Stimulated activated memory B cell treated with anti-CD40 and anti-IgM and Interleukin-4, amounts not matched to agents 10 μg/mL and 1 μg/mL and 100 μg/mL, for 72 hours (primary cell): Measurements from ENCODE around the gene TYRP1.
"Not testable (repeated sequence)": the region's sequence is repeated elsewhere in the genome, so short reads cannot be mapped to it uniquely, and the experiment has no call there.

ENCODE experiments used
- ATAC-seq: fragments of 150-1000 bp; cut with Tn5 transposase; 2 replicates; pipeline ENCODE4 v1.10.0; 2021
- H3K27ac Mint-ChIP-seq: one replicate; pipeline ENCODE4 v1.8.0; 2022; ENCODE audit warnings: mild to moderate bottlenecking, mixed read lengths
- H3K27me3 Mint-ChIP-seq: one replicate; pipeline ENCODE4 v1.8.0; 2022; ENCODE audit warnings: mixed read lengths
- H3K36me3 Mint-ChIP-seq: one replicate; pipeline ENCODE4 v1.8.0; 2022; ENCODE audit warnings: mixed read lengths
- H3K4me1 Mint-ChIP-seq: one replicate; pipeline ENCODE4 v1.8.0; 2022; ENCODE audit warnings: mixed read lengths
- H3K4me3 Mint-ChIP-seq: one replicate; pipeline ENCODE4 v1.8.0; 2022; ENCODE audit warnings: mild to moderate bottlenecking, moderate library complexity, mixed read lengths
- H3K9me3 Mint-ChIP-seq: one replicate; pipeline ENCODE4 v1.8.0; 2022; ENCODE audit warnings: mixed read lengths

Gene TYRP1

GRCh38 chr9:12693141-12693540 lies at the start of gene TYRP1:
Gene TYRP1, plus strand, starts transcription at chr9:12693385. Its CDS starts 612 bp downstream, at chr9:12693997.
- Mint-ChIP-seq H3K27ac (no peak within 1 kb of the TSS), H3K4me3 (no peak within 1 kb of the TSS), H3K27me3 (no peaks in the 10 kb centered on the region), H3K36me3 (no peaks in the 10 kb centered on the region), H3K9me3 (peaks cover 3% of the 10 kb centered on the region), H3K4me1 (no peaks in the 10 kb centered on the region)
- ATAC-seq: no peak

GRCh38 chr9:12643686-12644085 lies 49.5 kb upstream of the TYRP1 start:
- Mint-ChIP-seq H3K27ac (no peak overlapping the region), H3K4me3 (no peak overlapping the region), H3K9me3 (peaks cover 2% of the 10 kb centered on the region), H3K27me3 (no peaks in the 10 kb centered on the region), H3K36me3 (no peaks in the 10 kb centered on the region), H3K4me1 (no peaks in the 10 kb centered on the region)
- no peak for ATAC-seq

- Mint-ChIP-seq H3K27ac (no peak overlapping the region), H3K4me3 (no peak overlapping the region), H3K9me3 (peaks cover 2% of the 10 kb centered on the region), H3K27me3 (no peaks in the 10 kb centered on the region), H3K4me1 (no peaks in the 10 kb centered on the region), H3K36me3 (no peaks in the 10 kb centered on the region)
- no peak for ATAC-seq
Measured at GRCh38 chr9:12648925-12649324, 44.3 kb upstream of the TYRP1 start.

- Mint-ChIP-seq H3K27me3 (no peaks in the 10 kb centered on the region), H3K4me1 (no peaks in the 10 kb centered on the region), H3K36me3 (no peaks in the 10 kb centered on the region), H3K27ac (no peak overlapping the region), H3K9me3 (peaks cover 2% of the 10 kb centered on the region), H3K4me3 (no peak overlapping the region)
- no peak for ATAC-seq
Measured at GRCh38 chr9:12651125-12651524, 42.1 kb upstream of the TYRP1 start.

DNA sequence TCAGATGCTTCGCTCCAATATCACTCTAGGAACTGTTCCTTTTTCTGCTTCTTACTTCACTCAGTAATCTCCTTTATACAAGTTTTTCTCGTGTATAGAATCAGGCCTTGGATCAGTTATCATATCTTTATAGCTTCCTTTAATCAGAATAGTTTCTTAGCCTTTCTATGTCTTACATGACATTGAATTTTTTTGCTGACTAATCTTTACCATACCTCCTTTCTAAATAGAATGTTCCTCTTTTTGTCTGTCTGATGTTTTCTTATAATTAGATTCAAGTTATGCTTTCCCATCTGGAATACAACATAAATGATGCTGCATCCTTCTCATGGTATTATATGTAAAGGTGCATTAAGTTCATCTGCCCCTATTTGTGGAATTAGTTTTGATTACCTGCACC lies 40.2 kb upstream of the TYRP1 start:
- Mint-ChIP-seq H3K27ac (no peak overlapping the region), H3K4me1 (no peaks in the 10 kb centered on the region), H3K4me3 (no peak overlapping the region), H3K9me3 (no peaks in the 10 kb centered on the region), H3K27me3 (no peaks in the 10 kb centered on the region), H3K36me3 (no peaks in the 10 kb centered on the region)
- ATAC-seq: no peak

DNA sequence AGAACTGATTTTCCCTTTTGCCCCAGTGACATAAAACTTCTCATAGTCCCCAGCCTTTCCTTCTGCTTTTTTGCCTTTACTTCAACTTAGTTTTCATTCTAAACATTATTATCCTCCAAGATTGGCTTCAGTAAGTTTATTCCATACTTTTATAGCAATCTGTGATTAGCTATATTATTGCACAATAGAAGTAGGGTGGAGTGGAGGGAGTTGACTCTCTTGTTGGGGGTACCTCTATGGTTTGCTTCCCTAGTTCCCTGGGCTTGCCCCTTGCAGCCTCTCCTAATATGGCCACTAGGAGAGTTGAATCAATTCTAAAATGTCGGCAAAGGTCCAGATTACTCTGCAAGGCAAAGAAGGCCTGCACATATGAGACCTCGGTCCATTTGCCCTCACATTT lies 36.4 kb upstream of the TYRP1 start:
- Mint-ChIP-seq H3K9me3 (no peaks in the 10 kb centered on the region), H3K27me3 (no peaks in the 10 kb centered on the region), H3K27ac (no peak overlapping the region), H3K4me3 (no peak overlapping the region), H3K36me3 (no peaks in the 10 kb centered on the region), H3K4me1 (no peaks in the 10 kb centered on the region)
- ATAC-seq: no peak

- no peak overlapping the region for H3K27ac Mint-ChIP-seq
- H3K9me3 Mint-ChIP-seq: no peaks in the 10 kb centered on the region
- H3K36me3 Mint-ChIP-seq: no peaks in the 10 kb centered on the region
- H3K27me3 Mint-ChIP-seq: no peaks in the 10 kb centered on the region
- no peaks in the 10 kb centered on the region for H3K4me1 Mint-ChIP-seq
- H3K4me3 Mint-ChIP-seq: no peak overlapping the region
- no peak for ATAC-seq
Measured at GRCh38 chr9:12657233-12657632, 36.0 kb upstream of the TYRP1 start.

- Mint-ChIP-seq H3K36me3 (no peaks in the 10 kb centered on the region), H3K27ac (no peak overlapping the region), H3K4me1 (no peaks in the 10 kb centered on the region), H3K27me3 (no peaks in the 10 kb centered on the region), H3K4me3 (no peak overlapping the region), H3K9me3 (no peaks in the 10 kb centered on the region)
- ATAC-seq: no peak
Measured at GRCh38 chr9:12657998-12658397, 35.2 kb upstream of the TYRP1 start.

- no peak overlapping the region for H3K4me3 Mint-ChIP-seq
- ATAC-seq: no peak
- no peaks in the 10 kb centered on the region for H3K36me3 Mint-ChIP-seq
- H3K9me3 Mint-ChIP-seq: no peaks in the 10 kb centered on the region
- no peak overlapping the region for H3K27ac Mint-ChIP-seq
- H3K4me1 Mint-ChIP-seq: no peaks in the 10 kb centered on the region
- H3K27me3 Mint-ChIP-seq: no peaks in the 10 kb centered on the region
Measured at GRCh38 chr9:12658531-12659209, 34.5 kb upstream of the TYRP1 start.

- Mint-ChIP-seq H3K27me3 (no peaks in the 10 kb centered on the region), H3K27ac (no peak overlapping the region), H3K36me3 (no peaks in the 10 kb centered on the region), H3K4me1 (no peaks in the 10 kb centered on the region), H3K9me3 (no peaks in the 10 kb centered on the region), H3K4me3 (no peak overlapping the region)
- ATAC-seq: no peak
Measured at GRCh38 chr9:12659220-12659619, 34.0 kb upstream of the TYRP1 start.

- Mint-ChIP-seq H3K27ac (no peak overlapping the region), H3K27me3 (no peaks in the 10 kb centered on the region), H3K4me3 (no peak overlapping the region), H3K36me3 (no peaks in the 10 kb centered on the region), H3K9me3 (peaks cover 3% of the 10 kb centered on the region), H3K4me1 (no peaks in the 10 kb centered on the region)
- no peak for ATAC-seq
Measured at GRCh38 chr9:12666813-12667212, 26.4 kb upstream of the TYRP1 start.

DNA sequence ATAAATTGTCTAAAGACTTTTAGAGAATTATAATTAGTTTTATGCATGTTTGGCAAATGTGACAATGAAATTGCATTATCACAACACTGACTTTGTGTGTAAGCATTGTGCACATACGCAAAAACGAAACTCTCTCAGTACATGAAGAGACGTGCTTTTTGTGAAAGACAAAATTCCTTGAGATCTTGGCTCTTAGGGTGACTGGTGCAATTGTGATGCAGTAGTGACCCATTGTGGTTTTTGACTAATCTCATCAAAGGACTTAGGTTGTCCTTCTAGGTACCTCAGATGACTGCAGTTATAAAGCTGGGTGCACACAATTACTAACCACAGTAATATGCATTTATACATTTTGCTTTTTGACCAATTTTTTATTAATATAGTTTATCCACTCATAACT lies 25.3 kb upstream of the TYRP1 start:
- Mint-ChIP-seq H3K4me1 (no peaks in the 10 kb centered on the region), H3K27ac (no peak overlapping the region), H3K4me3 (no peak overlapping the region), H3K36me3 (no peaks in the 10 kb centered on the region), H3K27me3 (no peaks in the 10 kb centered on the region), H3K9me3 (peaks cover 3% of the 10 kb centered on the region)
- no peak for ATAC-seq

- Mint-ChIP-seq H3K9me3 (peaks cover 3% of the 10 kb centered on the region), H3K36me3 (no peaks in the 10 kb centered on the region), H3K4me3 (no peak overlapping the region), H3K27me3 (no peaks in the 10 kb centered on the region), H3K4me1 (no peaks in the 10 kb centered on the region), H3K27ac (no peak overlapping the region)
- no peak for ATAC-seq
Measured at GRCh38 chr9:12670006-12670405, 23.2 kb upstream of the TYRP1 start.

GRCh38 chr9:12674961-12675360 lies 18.2 kb upstream of the TYRP1 start:
- H3K27me3 Mint-ChIP-seq: no peaks in the 10 kb centered on the region
- H3K4me3 Mint-ChIP-seq: no peak overlapping the region
- no peak for ATAC-seq
- H3K36me3 Mint-ChIP-seq: no peaks in the 10 kb centered on the region
- no peak overlapping the region for H3K27ac Mint-ChIP-seq
- no peaks in the 10 kb centered on the region for H3K4me1 Mint-ChIP-seq
- peaks cover 3% of the 10 kb centered on the region for H3K9me3 Mint-ChIP-seq

- H3K4me1 Mint-ChIP-seq, ATAC-seq, H3K4me3 Mint-ChIP-seq, H3K27ac Mint-ChIP-seq, H3K36me3 Mint-ChIP-seq, H3K27me3 Mint-ChIP-seq, H3K9me3 Mint-ChIP-seq: not testable (repeated sequence)
Measured at GRCh38 chr9:12677462-12678126, 15.6 kb upstream of the TYRP1 start.

- Mint-ChIP-seq H3K9me3 (peaks cover 9% of the 10 kb centered on the region), H3K4me3 (no peak overlapping the region), H3K4me1 (no peaks in the 10 kb centered on the region), H3K27me3 (no peaks in the 10 kb centered on the region), H3K36me3 (no peaks in the 10 kb centered on the region), H3K27ac (no peak overlapping the region)
- no peak for ATAC-seq
Measured at GRCh38 chr9:12680341-12680740, 12.8 kb upstream of the TYRP1 start.
